ENCODE data around the gene ESRRA. TPM values are rescaled to one million over a fixed set of nuclear protein-coding genes. Genes with fewer than 3 reads are reported as not detected.

ESRRA gene
- total and polyA plus RNA-seq, 2 of the 13 experiments (the other 11 are each of a cell fraction or from before 2014, with no cell fraction given), result 18.1 to 36.3 TPM

- 0 out of 2 replicates have a peak, but pooled peaks have one; percentile 29 for TF ChIP-seq SP2 (CRISPR knock-in tag; IDR thresholded peaks at IDR 0.05)
- peak; percentile 49; the same call in 1 of the 2 replicates for TF ChIP-seq ZNF12 (CRISPR knock-in tag; IDR thresholded peaks at IDR 0.05)
- TF ChIP-seq ZNF143 (CRISPR knock-in tag; IDR thresholded peaks at IDR 0.05), result no peak
- no peak for TF ChIP-seq FOXP1 (IDR thresholded peaks at IDR 0.05)
- TF ChIP-seq FOXP1 (CRISPR knock-in tag; IDR thresholded peaks at IDR 0.05), result no peak
- no peak for TF ChIP-seq ZNF335 (CRISPR knock-in tag; IDR thresholded peaks at IDR 0.05)
- TF ChIP-seq ATF2 (CRISPR knock-in tag; IDR thresholded peaks at IDR 0.05), result no peak
- TF ChIP-seq HNRNPLL (IDR thresholded peaks at IDR 0.05; ENCODE audit: low read depth, low read length, poor library complexity, severe bottlenecking), result peak; percentile 88
- peak; percentile 26 for TF ChIP-seq XRCC5 (optimal IDR thresholded peaks at IDR 0.05; ENCODE audit: low read length)
- TF ChIP-seq PAX8 (CRISPR knock-in tag; IDR thresholded peaks at IDR 0.05; ENCODE audit: borderline replicate concordance), result peak; percentile 94
- peak; percentile 46 for TF ChIP-seq ZNF18 (CRISPR knock-in tag; IDR thresholded peaks at IDR 0.05; ENCODE audit: insufficient replicate concordance)
- TF ChIP-seq NR1H2 (CRISPR knock-in tag; IDR thresholded peaks at IDR 0.05; ENCODE audit: borderline replicate concordance, low read depth), result no peak; the same call in 1 of the 2 replicates
- TF ChIP-seq MTF1 (CRISPR knock-in tag; IDR thresholded peaks at IDR 0.05), result peak; percentile 70; the same call in 1 of the 2 replicates
- peak; percentile 87; the same call in 1 of the 2 replicates for TF ChIP-seq ZNF101 (CRISPR knock-in tag; IDR thresholded peaks at IDR 0.05; ENCODE audit: borderline replicate concordance, low read depth)
- peak; percentile 57; the same call in 1 of the 2 replicates for TF ChIP-seq KAT7 (CRISPR knock-in tag; IDR thresholded peaks at IDR 0.05; ENCODE audit: borderline replicate concordance)
- peak; percentile 92; the same call in 1 of the 2 replicates for TF ChIP-seq ELF4 (CRISPR knock-in tag; IDR thresholded peaks at IDR 0.05; ENCODE audit: borderline replicate concordance)
- TF ChIP-seq HINFP (CRISPR knock-in tag; IDR thresholded peaks at IDR 0.05; ENCODE audit: low read depth), result no peak
- TF ChIP-seq ZFYVE20 (CRISPR knock-in tag; IDR thresholded peaks at IDR 0.05; ENCODE audit: borderline replicate concordance, low read depth), result 0 out of 2 replicates have a peak, but pooled peaks have one; percentile 59
- no peak for TF ChIP-seq ZNF530 (CRISPR knock-in tag; IDR thresholded peaks at IDR 0.05; ENCODE audit: low read depth)
- TF ChIP-seq SCMH1 (CRISPR knock-in tag; IDR thresholded peaks at IDR 0.05; ENCODE audit: borderline replicate concordance), result no peak
- no peak for TF ChIP-seq TGIF2 (CRISPR knock-in tag; IDR thresholded peaks at IDR 0.05)
- 0 out of 2 replicates have a peak, but pooled peaks have one; percentile 47 for TF ChIP-seq ZNF816 (CRISPR knock-in tag; IDR thresholded peaks at IDR 0.05; ENCODE audit: borderline replicate concordance)
- no peak for TF ChIP-seq FUBP1 (CRISPR knock-in tag; IDR thresholded peaks at IDR 0.05; ENCODE audit: borderline replicate concordance)
Observed at GRCh38 chr11:64317961-64318765, 12.8 kb downstream of the ESRRA start, which contains the start of gene PRDX5 (continued).
